ENCODE data around the gene ABCC10. TPM values are rescaled to one million over a fixed set of nuclear protein-coding genes. Genes with fewer than 3 reads are reported as not detected.
"Not testable (repeated sequence)": the region's sequence is repeated elsewhere in the genome, so short reads cannot be mapped to it uniquely, and the experiment has no call there.

The ABCC10 gene
- total RNA-seq, 1 donor from 2014 or later, result 9.6 TPM

DNA sequence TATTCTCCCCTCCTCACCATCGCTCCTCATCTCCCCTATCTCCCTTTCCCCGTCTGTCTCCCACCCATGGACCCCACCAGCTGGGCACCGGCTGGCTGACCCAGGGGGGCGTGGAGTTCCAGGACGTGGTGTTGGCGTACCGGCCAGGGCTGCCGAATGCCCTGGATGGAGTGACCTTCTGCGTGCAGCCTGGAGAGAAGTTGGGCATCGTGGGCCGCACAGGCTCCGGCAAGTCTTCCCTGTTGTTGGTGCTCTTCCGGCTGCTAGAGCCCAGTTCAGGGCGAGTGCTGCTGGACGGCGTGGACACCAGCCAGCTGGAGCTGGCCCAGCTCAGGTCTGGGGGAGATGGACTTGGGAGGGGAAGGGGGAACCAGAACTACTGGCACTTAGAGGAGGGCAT, 20.3 kb downstream of the ABCC10 start:
- DNase-seq, result no peak

DNA sequence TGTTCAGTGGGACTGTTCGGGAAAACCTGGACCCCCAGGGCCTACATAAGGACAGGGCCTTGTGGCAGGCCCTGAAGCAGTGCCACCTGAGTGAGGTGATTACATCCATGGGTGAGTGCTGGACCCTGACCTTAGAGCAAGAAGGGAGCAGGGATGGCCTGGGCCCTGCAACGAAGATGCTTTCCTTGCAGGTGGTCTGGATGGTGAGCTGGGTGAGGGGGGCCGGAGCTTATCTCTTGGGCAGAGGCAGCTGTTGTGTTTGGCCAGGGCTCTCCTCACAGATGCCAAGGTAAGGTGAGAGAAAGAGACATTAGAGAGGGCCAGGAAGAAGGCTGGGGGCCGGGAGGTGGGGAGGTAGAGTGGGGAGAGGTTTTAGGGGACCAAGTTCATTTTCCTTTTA, 21.6 kb downstream of the ABCC10 start:
- no peak for DNase-seq

DNA sequence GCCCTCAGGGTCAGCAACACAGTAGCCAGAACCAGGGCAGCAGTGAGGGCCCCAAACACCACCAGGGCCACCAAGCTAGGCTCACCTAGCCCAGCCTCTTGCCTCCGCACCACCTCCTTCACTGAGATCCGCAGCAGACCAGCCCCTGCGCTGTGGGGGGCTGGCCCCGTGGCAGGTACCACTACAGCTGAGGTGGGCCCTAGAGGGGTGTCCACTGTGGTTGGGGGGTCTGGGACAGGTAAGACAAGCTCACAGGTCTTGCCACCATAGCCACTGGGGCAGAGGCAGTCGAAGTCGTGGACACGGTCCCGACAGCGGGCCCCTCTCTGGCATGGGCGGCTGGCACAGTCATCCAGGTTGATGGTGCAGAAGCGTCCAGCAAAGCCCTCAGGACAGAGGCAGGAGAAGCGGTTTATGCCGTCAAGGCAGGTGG, 23.4 kb downstream of the ABCC10 start:
- no peak for DNase-seq

GRCh38 chr6:43451348-43451747, 24.0 kb downstream of the ABCC10 start:
- DNase-seq, result no peak

- no peak for DNase-seq
Observed at GRCh38 chr6:43451939-43452338, 24.6 kb downstream of the ABCC10 start.

GRCh38 chr6:43452896-43453295, 25.6 kb downstream of the ABCC10 start:
- DNase-seq, result no peak

GRCh38 chr6:43453831-43454230, 26.5 kb downstream of the ABCC10 start:
- DNase-seq, result no peak

GRCh38 chr6:43454290-43454695, 27.0 kb downstream of the ABCC10 start:
- no peak for DNase-seq

DNA sequence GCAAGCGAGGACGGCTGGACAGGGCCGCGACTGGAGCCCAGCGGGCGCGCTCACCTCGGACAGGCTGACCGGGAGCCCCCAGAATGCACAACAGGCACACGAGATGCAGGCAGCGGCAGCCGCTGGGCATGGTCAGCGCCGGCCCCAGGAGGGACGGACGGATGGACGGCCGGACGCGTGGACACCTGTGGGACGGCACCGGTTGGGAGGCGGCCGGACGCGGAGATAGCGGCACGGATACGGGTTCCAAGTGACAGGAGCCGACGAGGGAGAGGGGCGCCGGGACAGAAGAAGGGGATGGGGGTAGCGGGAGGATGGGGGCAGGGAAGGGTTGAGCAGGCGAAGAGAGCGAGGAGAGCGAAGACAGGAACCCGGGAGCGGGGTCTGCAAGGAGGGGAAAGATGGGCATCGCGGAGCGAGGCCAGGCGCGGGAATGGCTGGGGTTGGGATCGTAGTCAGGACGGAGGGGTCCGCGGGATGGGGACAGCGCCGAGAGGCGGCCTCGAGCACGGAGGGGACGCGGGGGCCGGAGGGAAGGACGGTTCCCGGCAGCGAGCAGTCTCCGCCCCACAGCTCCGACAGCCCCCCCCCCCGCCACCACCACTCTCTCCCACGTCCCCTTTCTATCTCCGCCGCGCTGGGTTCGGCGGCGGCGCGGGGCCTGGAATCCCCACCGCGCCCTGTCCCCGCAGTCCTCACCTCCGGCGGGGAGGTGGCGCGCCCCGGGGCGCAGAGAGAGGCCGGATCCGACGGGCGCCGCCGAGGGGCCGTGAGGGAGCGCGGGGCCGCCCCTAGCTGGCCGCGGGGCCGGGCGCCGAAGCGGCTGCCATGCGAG, 27.6 kb downstream of the ABCC10 start:
- peak; percentile 20 for DNase-seq

- DNase-seq, result no peak
Observed at GRCh38 chr6:43455531-43456428, 28.4 kb downstream of the ABCC10 start, which contains the start of gene DLK2. Gene DLK2, minus strand, starts transcription at chr6:43455548. Its CDS starts 723 bp downstream, at chr6:43454825.

DNA sequence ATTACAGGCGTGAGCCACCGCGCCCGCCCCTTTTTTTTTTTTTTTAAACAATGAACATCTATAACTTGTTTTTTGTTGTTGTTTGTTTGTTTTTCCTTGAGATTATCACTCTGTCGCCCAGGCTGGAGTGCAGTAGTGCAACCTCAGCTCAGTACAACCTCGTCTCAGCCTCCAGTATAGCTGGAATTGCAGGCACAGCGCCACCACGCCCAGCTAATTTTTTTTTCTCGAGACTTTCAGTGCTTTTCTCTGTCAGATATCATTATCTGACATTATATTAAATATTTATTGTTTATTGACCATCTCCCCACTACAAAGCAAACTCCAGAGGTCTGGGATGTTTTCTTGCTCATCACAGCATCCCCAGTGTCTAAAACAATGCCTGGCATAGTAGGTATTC, 30.3 kb downstream of the ABCC10 start:
- DNase-seq, result no peak

DNA sequence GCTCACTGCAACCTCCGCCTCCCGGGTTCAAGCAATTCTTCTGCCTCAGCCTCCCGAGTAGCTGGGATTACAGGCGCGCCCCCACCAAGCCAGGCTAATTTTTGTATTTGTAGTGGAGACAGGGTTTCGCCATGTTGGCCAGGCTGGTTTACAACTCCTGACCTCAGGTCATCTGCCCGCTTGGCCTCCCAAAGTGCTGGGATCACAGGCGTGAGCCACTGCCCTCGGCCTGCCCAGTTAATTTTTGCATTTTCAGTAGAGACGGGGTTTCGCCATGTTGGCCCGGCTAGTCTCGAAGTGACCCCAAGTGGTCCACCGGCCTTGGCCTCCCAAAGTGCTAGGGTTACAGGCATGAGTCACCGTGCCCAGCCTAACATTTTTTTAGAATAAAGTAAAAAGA, 30.8 kb downstream of the ABCC10 start:
- not testable (repeated sequence) for DNase-seq

GRCh38 chr6:43459535-43459934, 32.2 kb downstream of the ABCC10 start:
- no peak for DNase-seq

DNA sequence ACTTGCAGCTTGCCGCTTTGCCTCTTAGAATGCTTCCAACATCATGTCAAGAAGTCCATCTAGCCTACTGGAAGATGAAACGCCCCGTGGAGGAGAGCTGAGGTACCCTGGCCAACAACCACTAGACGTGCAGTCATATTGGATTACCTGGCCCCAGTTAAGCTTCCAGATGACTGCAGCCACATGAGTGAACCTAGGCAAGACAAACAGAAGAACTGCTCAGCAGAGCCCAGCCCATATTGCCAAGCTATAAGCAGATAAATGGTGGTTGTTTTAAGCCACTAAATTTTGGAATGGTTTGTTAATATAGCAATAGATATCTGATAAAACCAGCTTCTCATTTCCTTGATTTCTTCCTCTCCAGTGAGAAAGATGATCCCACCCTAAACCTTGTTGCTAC, 32.7 kb downstream of the ABCC10 start:
- no peak for DNase-seq

DNA sequence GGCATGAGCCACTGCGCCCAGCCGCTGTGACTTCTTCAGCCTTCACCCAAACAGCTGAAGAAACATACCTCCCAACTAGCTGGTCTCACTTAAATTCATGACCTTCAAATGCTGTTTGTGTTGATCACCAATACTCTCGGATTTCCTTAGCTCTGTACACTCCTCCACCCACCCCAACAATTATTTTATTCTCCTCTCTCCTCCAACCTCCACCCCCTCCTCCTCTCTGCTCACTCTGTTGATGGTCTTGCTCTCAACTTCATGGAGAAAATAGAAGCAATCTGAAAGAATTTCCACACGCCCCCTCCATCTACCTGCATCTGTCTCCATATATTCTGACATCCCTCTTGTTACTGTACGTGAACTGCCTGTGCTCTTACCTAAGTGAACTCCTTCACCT, 34.6 kb downstream of the ABCC10 start:
- DNase-seq, result no peak

GRCh38 chr6:43464337-43464736, 37.0 kb downstream of the ABCC10 start:
- no peak for DNase-seq

GRCh38 chr6:43465948-43466347, 38.6 kb downstream of the ABCC10 start:
- no peak for DNase-seq

DNA sequence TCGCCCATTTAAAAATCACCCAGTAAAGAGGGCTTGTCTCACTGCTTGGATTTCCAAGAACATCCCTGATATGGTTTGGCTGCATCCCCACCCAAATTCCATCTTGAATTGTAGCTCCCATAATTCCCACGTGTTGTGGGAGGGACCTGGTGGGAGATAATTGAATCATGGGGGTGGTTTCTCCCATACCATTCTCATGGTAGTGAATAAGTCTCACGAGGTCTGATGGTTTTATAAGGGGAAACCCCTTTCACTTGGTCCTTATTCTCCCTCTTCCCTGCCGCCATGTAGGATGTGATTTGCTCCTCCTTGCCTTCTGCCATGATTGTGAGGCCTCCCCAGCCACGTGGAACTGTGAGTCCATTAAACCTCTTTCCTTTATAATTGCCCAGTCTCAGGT, 39.9 kb downstream of the ABCC10 start:
- not testable (repeated sequence) for DNase-seq

- no peak for DNase-seq
Observed at GRCh38 chr6:43467752-43468151, 40.4 kb downstream of the ABCC10 start.

- no peak for DNase-seq
Observed at GRCh38 chr6:43468240-43468639, 40.9 kb downstream of the ABCC10 start.

DNA sequence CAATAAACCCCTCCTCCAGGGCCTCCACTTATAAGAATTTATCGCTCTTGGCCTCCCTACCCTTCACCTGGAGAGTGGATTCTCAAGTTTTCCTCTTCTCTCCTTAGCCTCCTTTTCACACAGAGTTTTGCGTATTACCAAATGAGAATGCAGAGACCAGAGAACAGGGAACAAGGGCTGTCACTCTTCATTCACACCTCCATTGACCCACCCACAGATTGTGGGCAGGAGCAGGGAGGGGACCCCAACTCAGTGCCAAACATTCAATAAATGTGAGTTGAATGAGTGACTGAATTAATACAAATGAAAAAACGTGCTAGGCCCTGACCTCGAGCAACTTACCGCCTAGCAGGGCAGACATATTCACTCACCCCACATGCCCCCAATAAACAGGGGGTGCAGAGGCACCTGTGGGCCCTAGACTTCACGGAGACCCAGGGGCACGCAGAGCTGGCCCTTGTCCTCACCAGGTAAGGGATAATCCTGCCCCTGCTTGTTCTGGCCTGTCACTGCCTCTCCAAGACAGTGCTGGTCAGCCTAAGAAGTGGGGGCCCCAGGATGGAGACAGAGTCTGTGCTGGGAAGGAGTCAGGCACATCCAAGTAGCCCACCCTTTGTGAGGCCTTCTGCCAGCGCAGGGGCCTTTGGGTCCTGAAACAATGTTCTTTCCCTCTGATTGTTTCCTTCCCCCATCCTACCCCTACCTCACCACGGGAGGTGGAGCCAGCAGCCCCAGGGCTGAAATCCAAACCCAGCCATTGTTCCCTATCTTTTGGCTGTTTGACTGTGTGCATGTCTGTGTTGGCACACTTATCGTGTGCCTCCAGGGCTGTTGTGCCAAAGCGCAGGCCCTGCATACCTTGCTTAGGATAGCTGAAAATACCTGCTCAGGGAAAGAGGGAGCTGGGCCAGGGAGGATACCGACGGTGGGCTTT, 41.7 kb downstream of the ABCC10 start:
- DNase-seq, result no peak

- no peak for DNase-seq
Observed at GRCh38 chr6:43469947-43470346, 42.6 kb downstream of the ABCC10 start.
